ENCODE results near the gene NR1D2. TPM values are rescaled to one million over a fixed set of nuclear protein-coding genes. Genes with fewer than 3 reads are reported as not detected.

Gene NR1D2
- total RNA-seq: 31.2 and 37.5 TPM in 2 replicates

DNA sequence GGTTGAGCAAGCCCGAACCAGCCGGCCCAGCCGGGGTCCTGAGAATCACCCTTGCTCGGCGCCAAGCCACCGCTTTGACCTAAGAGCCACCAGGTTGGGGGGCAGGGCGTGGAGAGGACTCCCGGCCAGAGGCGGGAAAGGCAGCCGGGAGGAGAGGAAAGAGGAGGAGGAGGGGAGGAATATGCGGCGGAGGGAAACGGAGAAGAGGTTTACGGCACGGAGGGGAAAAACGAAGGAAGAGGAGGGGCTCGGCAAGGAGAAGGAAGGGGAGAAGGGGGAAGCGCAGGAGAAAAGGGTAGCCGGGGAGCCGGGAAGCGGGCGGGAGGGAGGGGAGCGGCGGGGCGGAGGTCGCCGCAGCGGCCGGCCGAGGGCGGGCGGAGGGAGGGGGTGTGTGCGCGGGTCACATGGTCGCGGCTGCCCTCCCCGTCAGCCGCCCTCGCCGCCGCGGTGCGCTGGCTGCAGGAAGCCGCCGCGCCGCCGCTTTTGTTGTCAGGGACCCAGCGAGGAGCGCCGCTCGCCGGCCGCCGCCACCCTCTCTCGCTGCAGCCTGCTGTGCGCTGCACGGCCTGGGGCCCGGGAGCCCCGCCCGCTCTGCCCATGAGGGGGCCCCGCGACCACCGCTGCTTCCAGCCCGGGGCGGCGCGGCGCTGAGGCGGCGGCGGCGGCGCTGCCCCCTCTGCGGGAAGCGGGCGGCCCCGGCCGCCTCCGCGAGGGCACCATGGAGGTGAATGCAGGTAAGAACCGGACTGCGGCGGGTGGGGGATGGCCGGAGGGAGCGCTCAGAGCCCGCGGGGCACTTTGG is at the start of gene NR1D2:
Gene NR1D2 (plus strand): TSS at position 426 of the 802 bp plus-strand sequence. CDS start 293 bp downstream, at position 719.

DNA sequence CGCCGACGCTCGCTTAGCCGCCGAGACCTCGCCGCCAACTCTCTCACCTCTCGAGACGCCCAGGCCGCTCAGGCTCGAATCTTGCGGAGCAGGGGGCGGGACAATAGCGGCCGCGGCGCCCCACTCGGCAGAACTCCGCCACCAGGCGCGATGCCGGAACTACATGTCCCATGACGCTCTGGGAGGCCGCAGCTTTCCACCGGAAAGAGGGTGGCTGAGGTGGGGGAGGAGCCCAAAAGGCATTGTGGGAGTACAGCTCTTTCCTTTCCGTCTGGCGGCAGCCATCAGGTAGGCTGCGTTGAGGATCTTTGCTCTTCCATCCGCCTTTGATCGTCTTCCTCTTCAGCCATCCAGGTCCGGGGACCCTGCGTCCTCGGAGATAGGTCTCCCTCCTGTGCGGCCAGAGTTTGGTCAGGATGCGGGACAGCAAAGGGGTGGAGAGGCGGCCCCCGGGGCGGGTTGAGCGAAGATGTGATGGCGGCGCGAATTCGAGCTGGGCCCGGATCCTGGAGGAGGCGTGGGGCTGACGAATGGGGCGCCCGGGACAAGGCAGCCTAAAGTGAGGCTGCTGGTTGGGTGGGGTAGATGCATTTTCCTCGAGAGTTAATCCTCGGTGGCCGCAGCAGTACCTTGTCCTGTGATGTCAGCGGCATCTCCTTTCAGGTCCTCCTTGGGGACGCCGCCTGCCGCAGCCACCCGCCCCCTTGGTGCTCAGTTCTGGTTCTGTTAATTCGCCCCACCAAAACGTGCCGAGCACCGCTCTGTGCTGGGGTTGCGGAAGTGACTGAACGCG is 28.0 kb upstream of the NR1D2 start, which contains the start of the genes NKIRAS1 and RPL15:
Gene NKIRAS1 (minus strand): TSS at position 105 of the 793 bp plus-strand sequence. CDS start 6,086 bp downstream, outside the sequence.
Gene RPL15 (plus strand): TSS at position 247 of the 793 bp plus-strand sequence. CDS start 728 bp downstream, outside the sequence.

Other genes starting within 250 kb of the NR1D2 start
- 127 and 174 TPM in 2 replicates for gene UBE2E1, start 139.3 kb upstream of the NR1D2 start, total RNA-seq
- 7.3 and 9.2 TPM in 2 replicates for gene NKIRAS1, start 28.3 kb upstream of the NR1D2 start, total RNA-seq
- 1,899 and 2,358 TPM in 2 replicates for gene RPL15, start 28.2 kb upstream of the NR1D2 start, total RNA-seq